H1 (cell line): ENCODE measurements around the gene ANKH. TPM values are rescaled to one million over a fixed set of nuclear protein-coding genes. Genes with fewer than 3 reads are reported as not detected.

Source experiments
- CTCF ChIA-PET: fragments of 300-600 bp; sonication (Branson Sonifier 250); formaldehyde crosslinking; loops from one replicate; lab custom pipeline; 2021; ENCODE audit not compliant: partially characterized antibody; lab: Charles Lee
- POLR2A ChIA-PET: fragments of 300-600 bp; sonication (Branson Sonifier 250); formaldehyde crosslinking; loops from one replicate; lab custom pipeline; 2021; ENCODE audit warnings: inconsistent platforms; ENCODE audit not compliant: partially characterized antibody; lab: Charles Lee
- DNase-seq, 2 experiments: peaks; one replicate each; pipeline versions ENCODE4 v3.0.0 to v3.0.0-alpha.2; 2010 to 2022; ENCODE audit warnings: low spot score in 2 of 2, low read depth in 1 of 2, mixed read lengths in 1 of 2
- FAIRE-seq: peaks from 2 replicates; lab custom pipeline; 2011; peaks lifted over from hg19 to GRCh38; lab: Jason Lieb, UNC
- H2AFZ ChIP-seq: 2 replicates; pipeline ENCODE4 v1.8.1; 2012; ENCODE audit warnings: low read length, inconsistent platforms
- H2AK5ac ChIP-seq: 2 replicates; pipeline ENCODE4 v1.6.1; 2013; ENCODE audit warnings: low read depth, low read length
- H2BK120ac ChIP-seq: replicated peaks from 2 replicates; pipeline ENCODE3; 2013; ENCODE audit warnings: low read depth, low read length, inconsistent platforms
- H2BK12ac ChIP-seq: 2 replicates; pipeline ENCODE4 v1.6.1; 2013; ENCODE audit warnings: low read depth, low read length
- H2BK15ac ChIP-seq: 2 replicates; pipeline ENCODE4 v1.6.1; 2013; ENCODE audit warnings: low read length
- H2BK20ac ChIP-seq: 2 replicates; pipeline ENCODE4 v1.6.1; 2013; ENCODE audit warnings: low read length
- H2BK5ac ChIP-seq: 2 replicates; pipeline ENCODE4 v1.6.1; 2013; ENCODE audit warnings: low read depth, low read length
- H3K14ac ChIP-seq: 2 replicates; pipeline ENCODE4 v1.6.1; 2013; ENCODE audit warnings: inconsistent platforms; ENCODE audit not compliant: insufficient read length
- H3K18ac ChIP-seq: 2 replicates; pipeline ENCODE4 v1.6.1; 2013; ENCODE audit warnings: low read length; ENCODE audit errors: extremely low read depth
- H3K23ac ChIP-seq: 2 replicates; pipeline ENCODE4 v1.6.1; 2013; ENCODE audit warnings: inconsistent platforms; ENCODE audit not compliant: insufficient read length
- H3K23me2 ChIP-seq: 2 replicates; pipeline ENCODE4 v1.6.1; 2013; ENCODE audit warnings: low read depth, low read length
- H3K27ac ChIP-seq: 2 replicates; pipeline ENCODE4 v1.6.1; 2011; ENCODE audit warnings: low read depth, low read length, inconsistent platforms
- H3K27me3 ChIP-seq, 4 experiments: replicated peaks in 1 of 4; 1 replicate in 1 of 4; 2 replicates in 3 of 4; pipeline versions ENCODE4 v1.6.1 to v1.8.1; 2011 to 2013; ENCODE audit warnings: low read length in 3 of 4, mild to moderate bottlenecking in 3 of 4, inconsistent platforms in 2 of 4, mixed read lengths in 2 of 4, moderate library complexity in 1 of 4; ENCODE audit not compliant: control insufficient read depth in 3 of 4, insufficient read depth in 3 of 4; ENCODE audit errors: extremely low read depth in 1 of 4
- H3K36me3 ChIP-seq, 4 experiments: 2 replicates each; pipeline versions ENCODE4 v1.6.1 to v1.8.1; 2011 to 2013; ENCODE audit warnings: mild to moderate bottlenecking in 4 of 4, low read length in 3 of 4, moderate library complexity in 2 of 4, control low read depth in 1 of 4, inconsistent platforms in 1 of 4; ENCODE audit not compliant: insufficient read depth in 4 of 4, control insufficient read depth in 2 of 4
- H3K4ac ChIP-seq: replicated peaks from 2 replicates; pipeline ENCODE3; 2013; ENCODE audit warnings: low read length, low read depth, mixed read lengths, inconsistent platforms; ENCODE audit not compliant: insufficient read length
- H3K4me1 ChIP-seq, 4 experiments: replicated peaks in 1 of 4; 1 replicate in 1 of 4; 2 replicates in 3 of 4; pipeline versions ENCODE4 v1.6.1 to v1.8.1; 2011 to 2013; ENCODE audit warnings: low read length in 3 of 4, inconsistent platforms in 2 of 4, mixed read lengths in 1 of 4; ENCODE audit not compliant: insufficient read depth in 4 of 4, control insufficient read depth in 3 of 4
- H3K4me2 ChIP-seq, 2 experiments: 2 replicates each; pipeline versions ENCODE4 v1.6.1 to v1.8.1; 2011 to 2013; ENCODE audit warnings: low read depth in 2 of 2, low read length in 2 of 2, control low read depth in 1 of 2, inconsistent platforms in 1 of 2, mild to moderate bottlenecking in 1 of 2; ENCODE audit not compliant: insufficient read depth in 1 of 2
- H3K4me3 ChIP-seq, 4 experiments: fragments of 200-600, 300-600 bp in 1 of 4; sonication (generic), shearing (Covaris generic), sonication (Bioruptor Twin) in 1 of 4; 2 replicates each; pipeline versions ENCODE4 v1.5.1 to v1.8.1; 2011 to 2016; ENCODE audit warnings: low read length in 4 of 4, low read depth in 3 of 4, control low read depth in 2 of 4, inconsistent platforms in 2 of 4, mild to moderate bottlenecking in 2 of 4, mixed read lengths in 1 of 4, moderate library complexity in 1 of 4; ENCODE audit not compliant: insufficient read depth in 2 of 4; ENCODE audit errors: extremely low read depth in 1 of 4
- H3K56ac ChIP-seq: replicated peaks from 2 replicates; pipeline ENCODE3; 2013; ENCODE audit warnings: low read depth, mild to moderate bottlenecking, mixed read lengths, low read length, inconsistent platforms; ENCODE audit not compliant: insufficient read length
- H3K79me1 ChIP-seq: 2 replicates; pipeline ENCODE4 v1.6.1; 2013; ENCODE audit warnings: low read depth, low read length, control low read depth
- H3K79me2 ChIP-seq, 2 experiments: 2 replicates each; pipeline versions ENCODE4 v1.6.1 to v1.8.1; 2012 to 2013; ENCODE audit warnings: low read length in 2 of 2, mild to moderate bottlenecking in 2 of 2, inconsistent platforms in 1 of 2; ENCODE audit not compliant: insufficient read depth in 2 of 2, control insufficient read depth in 1 of 2
- H3K9ac ChIP-seq, 4 experiments: replicated peaks in 1 of 4; 1 replicate in 1 of 4; 2 replicates in 3 of 4; pipeline versions ENCODE4 v1.6.1 to v1.8.1; 2011 to 2013; ENCODE audit warnings: low read depth in 3 of 4, low read length in 3 of 4, control low read depth in 2 of 4, mild to moderate bottlenecking in 2 of 4, moderate library complexity in 2 of 4, inconsistent platforms in 1 of 4; ENCODE audit errors: extremely low read depth in 1 of 4
- H3K9me3 ChIP-seq, 2 experiments: 2 replicates each; pipeline versions ENCODE4 v1.6.1 to v1.8.1; 2012 to 2013; ENCODE audit warnings: mild to moderate bottlenecking in 2 of 2, moderate library complexity in 2 of 2, control low read depth in 1 of 2, inconsistent platforms in 1 of 2, low read depth in 1 of 2, low read length in 1 of 2, mixed read lengths in 1 of 2; ENCODE audit not compliant: insufficient read depth in 2 of 2
- H4K20me1 ChIP-seq, 2 experiments: replicated peaks in 1 of 2; 2 replicates each; pipeline versions ENCODE3 to v1.8.1; 2011 to 2013; ENCODE audit warnings: inconsistent platforms in 2 of 2, low read length in 2 of 2, mild to moderate bottlenecking in 1 of 2; ENCODE audit not compliant: insufficient read depth in 2 of 2, control insufficient read depth in 1 of 2
- H4K5ac ChIP-seq: 2 replicates; pipeline ENCODE4 v1.6.1; 2013; ENCODE audit warnings: low read length, low read depth, mixed read lengths, inconsistent platforms; ENCODE audit not compliant: insufficient read length
- H4K8ac ChIP-seq: 2 replicates; pipeline ENCODE4 v1.8.0; 2013; ENCODE audit warnings: mild to moderate bottlenecking, moderate library complexity, low read length, inconsistent platforms; ENCODE audit not compliant: insufficient read depth; ENCODE audit errors: extremely low read depth
- H4K91ac ChIP-seq: replicated peaks from 2 replicates; pipeline ENCODE3; 2013; ENCODE audit warnings: low read length, mixed read lengths, inconsistent platforms; ENCODE audit not compliant: insufficient read length
- GTF2F1 ChIP-seq: IDR thresholded peaks from 2 replicates; pipeline ENCODE4 v1.6.1; 2012; ENCODE audit warnings: low read depth, low read length, improper control_type of control experiment, borderline replicate concordance
- KDM4A ChIP-seq: IDR thresholded peaks from one replicate; pipeline ENCODE4 v1.7.1; 2012; ENCODE audit warnings: low read depth, mild to moderate bottlenecking, moderate library complexity, low read length, inconsistent platforms; ENCODE audit not compliant: severe bottlenecking
- POLR2AphosphoS5 ChIP-seq: IDR thresholded peaks from 2 replicates; pipeline ENCODE4 v1.6.1; 2011; ENCODE audit warnings: low read depth, low read length
- ZNF274 ChIP-seq: IDR thresholded peaks from 2 replicates; pipeline ENCODE4 v1.7.0; 2012; ENCODE audit warnings: low read length, borderline replicate concordance; ENCODE audit errors: extremely low read depth
- WGBS, 2 experiments: shearing (Covaris generic) in 1 of 2; methylation state at CpG; one replicate each; pipeline versions ENCODE4 v1.1.6 to v1.1.7; 2013 to 2015; ENCODE audit warnings: low lambda C conversion rate in 2 of 2, mixed read lengths in 2 of 2, inconsistent platforms in 1 of 2, low coverage in 1 of 2, missing lambda C conversion rate in 1 of 2; ENCODE audit not compliant: insufficient replicate concordance in 2 of 2, insufficient coverage in 1 of 2, insufficient read length in 1 of 2; ENCODE audit errors: extremely low coverage in 1 of 2, missing lambda C conversion rate in 1 of 2; 5-methylcytosine and 5-hydroxymethylcytosine counted together
- polyA plus RNA-seq, 7 experiments: library from polyadenylated mRNA; depleted of rRNA in 3 of 7; stranded (reverse) in 5 of 7; unstranded in 2 of 7; fragments of >200 nt in 5 of 7; fragments of 200-250 nt in 2 of 7; gene quantifications; 1 replicate in 5 of 7; 2 replicates in 1 of 7; 4 replicates in 1 of 7; pipeline versions ENCODE4 v1.2.1 to v1.2.3, GENCODE V29; 2011 to 2013; ENCODE audit warnings: missing spikeins in 2 of 7, mixed read lengths in 2 of 7
- total RNA-seq: library from RNA; stranded (reverse); fragmentation: NEBNext Ultra II Directional; extraction: Animal tissue kit (Norgen Biotek cat#: 25700); gene quantifications from 2 replicates; pipeline ENCODE4 v1.2.1, GENCODE V29; 2021

Gene ANKH
- total and polyA plus RNA-seq, 2 of the 8 experiments (the other 6 are each of a cell fraction or from before 2014, with no cell fraction given) = 5.3 to 13.0 TPM

- Histone ChIP-seq H3K36me3 (no peaks in the 10 kb centered on the region), H3K4me1 (peaks cover 0 to 8% (median 0%) of the 10 kb centered on the region in 4 experiments; a peak in 2 of 7 replicates), H2BK12ac (no peak overlapping the region), H2BK120ac (no peak overlapping the region), H3K27ac (no peak overlapping the region), H3K4me2 (no peak overlapping the region), H3K4ac (no peak overlapping the region), H4K5ac (no peak overlapping the region), H2AFZ (no peak overlapping the region), H3K79me1 (no peaks in the 10 kb centered on the region), H2BK20ac (no peak overlapping the region), H4K8ac (no peak overlapping the region), H2BK5ac (no peak overlapping the region), H3K14ac (no peak overlapping the region), H3K23ac (no peak overlapping the region), H3K4me3 (no peak overlapping the region), H3K79me2 (no peaks in the 10 kb centered on the region), H2BK15ac (no peak overlapping the region), H3K9me3 (no peaks in the 10 kb centered on the region), H3K27me3 (no peaks in the 10 kb centered on the region), H4K20me1 (no peaks in the 10 kb centered on the region), H4K91ac (no peak overlapping the region), H3K9ac (no peak overlapping the region), H3K56ac (no peak overlapping the region), H2AK5ac (no peak overlapping the region), H3K18ac (no peak overlapping the region), H3K23me2 (no peaks in the 10 kb centered on the region)
- WGBS, 2 experiments = 73% methylated on average over 8 of the region's 8 CpGs; no CpG with 5 or more reads in 1 of the 2 experiments
- DNase-seq (no peak), FAIRE-seq (no peak)
- POLR2A ChIA-PET = no interaction called here
- CTCF ChIA-PET = no interaction called here
- TF ChIP-seq KDM4A (no peak), POLR2AphosphoS5 (no peak), ZNF274 (no peak), GTF2F1 (no peak)
Observed at GRCh38 chr5:14773588-14773987, 98.0 kb downstream of the ANKH start.
